G401.6 (cell line): ENCODE results near the gene KIF6.

Experiments used
- FAIRE-seq: peaks from 2 replicates; lab custom pipeline; 2012; peaks lifted over from hg19 to GRCh38; lab: Jason Lieb, UNC

The KIF6 gene

GRCh38 chr6:39420300-39421265 lies 304.6 kb downstream of the KIF6 start:
- no peak for FAIRE-seq

GRCh38 chr6:39419607-39420006 lies 305.6 kb downstream of the KIF6 start:
- FAIRE-seq: no peak

DNA sequence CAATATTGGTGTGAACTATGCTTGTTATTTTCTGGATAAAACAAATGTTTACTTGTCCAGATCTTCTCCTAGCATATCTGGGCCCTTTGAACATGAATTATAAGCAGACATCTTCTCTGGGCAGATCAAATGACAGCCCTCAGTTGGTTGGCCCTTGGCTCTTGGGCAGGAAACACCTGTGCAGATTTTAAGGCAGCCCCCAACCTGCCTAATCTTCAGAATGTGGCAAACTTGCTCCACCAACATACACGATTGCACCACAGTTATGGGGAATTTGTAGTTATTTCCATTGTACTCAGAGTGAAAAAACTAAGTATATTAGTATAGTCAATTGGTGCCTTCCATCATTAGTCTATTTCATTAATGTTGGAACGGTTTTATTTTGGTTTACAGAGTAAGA lies 307.8 kb downstream of the KIF6 start:
- FAIRE-seq: no peak

DNA sequence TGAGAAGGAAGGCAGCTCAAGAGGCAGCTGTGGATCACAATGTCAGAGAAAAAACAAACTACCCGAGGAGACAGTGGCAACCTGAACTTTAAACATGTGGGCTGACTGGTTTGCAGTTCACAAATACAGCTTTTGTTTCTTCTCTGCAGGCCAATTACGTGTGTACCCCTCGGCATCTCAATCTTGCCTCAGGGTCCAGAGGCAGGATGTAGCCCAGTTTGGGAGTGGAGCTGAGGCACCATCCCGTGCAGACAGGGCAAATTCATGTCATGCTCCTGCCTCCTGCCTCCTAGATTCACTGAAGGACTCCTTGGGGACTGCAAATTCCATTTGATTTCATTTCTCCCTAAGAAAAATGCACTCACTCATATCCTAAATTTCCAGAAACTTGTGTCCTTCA lies 308.5 kb downstream of the KIF6 start:
- FAIRE-seq: no peak

DNA sequence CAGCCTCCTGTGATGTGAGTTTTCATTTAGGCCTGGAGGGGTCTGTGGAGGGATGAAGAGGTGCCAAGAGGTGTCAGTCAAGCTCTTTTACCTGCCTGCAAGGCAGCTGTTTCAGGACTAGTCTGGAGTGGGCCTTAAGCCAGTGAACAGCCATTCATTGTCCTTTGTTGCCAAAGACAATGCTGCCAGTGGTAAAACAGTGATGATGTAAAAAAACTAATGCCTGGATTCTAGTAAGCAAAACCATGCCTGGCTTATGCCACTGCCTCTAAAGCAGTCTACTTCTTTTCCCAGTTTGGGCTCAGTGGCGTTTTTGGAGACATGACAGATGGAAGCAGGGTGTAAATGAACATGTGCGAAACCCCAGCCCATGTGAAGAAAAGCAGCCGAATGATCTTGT lies 309.2 kb downstream of the KIF6 start:
- no peak for FAIRE-seq

DNA sequence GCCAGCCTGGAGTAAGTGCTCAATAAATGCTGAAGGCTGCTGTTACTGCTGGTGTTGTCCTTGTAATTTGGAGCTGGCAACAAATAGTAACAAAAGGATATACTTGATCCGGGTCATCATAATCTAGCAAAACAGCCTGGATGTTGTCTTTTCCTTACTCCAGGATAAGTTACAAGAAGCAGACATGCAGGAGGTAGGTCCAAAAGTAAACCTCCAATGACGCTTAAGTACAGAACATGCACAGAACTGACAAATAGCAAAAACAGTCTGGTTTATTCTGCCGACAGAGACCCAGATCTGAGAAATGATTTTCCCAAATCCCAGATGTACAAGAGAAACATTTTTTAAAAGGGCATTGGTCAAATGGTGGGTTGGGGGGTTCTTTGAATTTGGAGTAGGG lies 309.7 kb downstream of the KIF6 start:
- FAIRE-seq: no peak

DNA sequence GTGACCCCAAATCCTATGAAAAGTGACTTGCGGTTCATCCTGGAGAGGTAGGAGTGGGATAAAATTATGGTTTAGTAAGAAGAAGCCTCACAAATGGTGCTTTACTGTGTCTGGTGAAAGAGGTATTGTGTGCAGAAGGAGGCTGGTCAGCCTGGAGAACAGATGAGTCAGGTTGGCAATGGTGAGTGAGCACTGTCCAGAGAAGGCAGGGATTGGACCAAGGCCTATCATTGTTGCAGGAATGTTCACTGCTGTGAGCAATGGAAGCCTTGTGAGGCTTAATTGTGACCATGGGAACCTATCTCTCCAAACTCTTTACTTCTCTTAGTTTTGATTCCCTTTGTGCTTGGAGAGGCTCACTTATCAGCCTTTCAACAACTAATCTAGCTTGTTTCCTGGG lies 313.7 kb downstream of the KIF6 start:
- FAIRE-seq: no peak

DNA sequence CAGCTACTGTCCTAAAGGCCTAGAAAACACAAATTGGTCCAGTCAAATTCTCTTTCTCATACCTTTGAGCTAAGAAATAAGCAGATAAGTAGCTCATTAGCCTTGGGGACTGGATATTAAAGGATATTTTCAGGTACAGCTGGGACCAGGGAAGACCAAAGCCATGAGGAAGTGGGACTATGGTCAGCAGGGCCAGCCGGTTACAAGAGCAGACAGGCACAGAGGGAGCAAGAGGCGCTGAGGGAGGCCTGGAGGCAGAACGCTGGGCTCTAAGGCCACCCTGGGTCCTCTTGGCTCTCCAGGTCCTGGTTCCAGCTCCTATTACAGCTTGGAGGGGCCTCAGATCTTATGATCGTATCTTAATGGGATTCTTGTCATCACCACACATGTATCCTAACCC lies 314.2 kb downstream of the KIF6 start:
- FAIRE-seq: no peak

DNA sequence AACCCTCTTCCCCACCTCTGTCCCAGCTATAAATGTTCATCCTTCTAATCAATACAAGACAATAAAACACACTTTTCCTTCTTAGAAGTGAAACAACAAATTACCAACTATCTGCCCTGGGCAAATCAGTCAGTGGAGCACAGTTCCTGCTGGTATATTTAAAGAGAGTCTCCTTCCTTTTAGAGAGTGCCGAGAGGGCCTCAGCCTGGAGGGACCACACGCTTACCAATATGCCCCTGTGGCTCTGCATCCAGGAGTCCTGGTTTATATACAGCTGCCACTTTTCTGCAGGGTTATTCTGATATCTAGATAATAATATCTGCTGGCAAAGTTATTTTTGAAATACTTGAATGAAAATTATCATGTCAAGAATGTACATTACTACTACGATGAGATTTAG lies 315.3 kb downstream of the KIF6 start:
- no peak for FAIRE-seq

- no peak for FAIRE-seq
These were observed 317.7 kb downstream of the KIF6 start for GRCh38 chr6:39407446-39407993.

DNA sequence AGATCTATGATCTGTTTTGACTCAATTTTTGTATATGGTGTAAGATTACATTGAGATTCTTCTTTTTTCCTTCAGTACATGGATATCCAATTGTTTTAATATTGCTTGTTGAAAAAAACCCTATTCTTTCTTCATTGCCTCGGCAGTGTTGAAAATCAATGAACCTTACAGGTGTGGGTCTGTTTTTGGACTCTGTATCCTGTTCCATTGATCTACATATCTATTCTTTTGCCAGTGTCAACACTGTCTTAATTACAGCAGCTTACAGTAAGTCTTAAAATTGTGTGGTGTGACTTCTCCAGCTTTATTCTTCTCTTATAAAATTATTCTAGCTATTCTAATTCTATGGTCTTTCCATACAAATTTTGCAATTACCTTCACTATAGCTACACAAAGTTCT lies 320.9 kb downstream of the KIF6 start:
- no peak for FAIRE-seq

DNA sequence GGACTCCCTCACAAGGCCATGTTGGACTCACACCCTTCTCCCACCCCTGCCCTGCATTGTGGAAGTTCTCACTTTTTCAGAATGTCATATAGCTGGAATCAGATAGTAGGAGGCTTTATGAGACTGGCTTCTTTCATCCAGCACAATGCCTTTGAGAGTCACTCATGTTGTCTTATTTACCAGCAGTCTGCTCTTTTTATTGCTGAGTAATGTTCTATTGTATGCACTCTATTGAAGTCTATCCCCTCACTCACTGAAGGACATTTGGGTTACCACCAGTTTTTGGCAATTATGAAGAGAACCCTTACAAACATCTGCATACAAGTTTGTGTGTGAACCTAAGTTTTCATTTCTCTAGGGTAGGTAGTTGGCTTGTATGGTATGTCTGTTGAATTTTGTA lies 321.9 kb downstream of the KIF6 start:
- FAIRE-seq: no peak

GRCh38 chr6:39402239-39402751 lies 322.9 kb downstream of the KIF6 start:
- FAIRE-seq: no peak

DNA sequence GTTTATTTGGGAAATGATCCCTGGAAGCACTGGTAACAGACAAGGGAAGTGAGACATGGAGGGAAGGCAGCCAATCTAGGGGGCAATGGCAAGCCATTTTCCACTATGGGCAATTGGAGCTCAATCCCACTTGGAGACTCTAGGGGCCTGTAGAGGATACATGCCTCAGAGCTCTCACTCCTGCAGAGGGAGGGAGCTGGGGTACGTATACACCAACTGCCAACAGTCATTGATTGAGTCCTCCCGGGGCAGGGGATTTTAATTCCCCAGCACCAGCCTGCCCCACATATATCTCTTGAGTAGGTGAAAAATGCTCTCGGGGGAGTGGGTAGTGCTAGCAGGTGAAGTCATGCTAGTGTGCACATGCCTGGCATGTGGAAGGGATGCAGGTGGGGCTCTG lies 323.8 kb downstream of the KIF6 start:
- no peak for FAIRE-seq

DNA sequence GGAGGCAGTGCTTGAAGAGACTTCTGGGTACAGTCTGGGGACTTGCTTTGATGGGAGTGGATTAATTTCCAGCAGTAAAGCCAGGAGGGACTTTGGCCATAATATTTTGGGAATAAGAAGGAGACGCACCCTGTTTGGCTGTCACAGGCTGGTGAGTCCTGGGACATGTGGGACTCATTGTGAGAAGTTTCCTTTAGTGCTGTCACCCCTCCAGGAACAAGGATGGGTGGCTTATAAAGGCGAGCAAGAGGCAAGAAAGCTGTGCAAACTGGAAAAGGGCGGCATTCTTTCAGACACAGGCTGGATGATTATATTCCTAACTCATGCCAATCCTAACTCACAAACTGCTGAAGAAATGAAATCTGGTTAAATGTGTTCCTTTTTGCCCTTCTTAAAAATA lies 325.2 kb downstream of the KIF6 start:
- no peak for FAIRE-seq

DNA sequence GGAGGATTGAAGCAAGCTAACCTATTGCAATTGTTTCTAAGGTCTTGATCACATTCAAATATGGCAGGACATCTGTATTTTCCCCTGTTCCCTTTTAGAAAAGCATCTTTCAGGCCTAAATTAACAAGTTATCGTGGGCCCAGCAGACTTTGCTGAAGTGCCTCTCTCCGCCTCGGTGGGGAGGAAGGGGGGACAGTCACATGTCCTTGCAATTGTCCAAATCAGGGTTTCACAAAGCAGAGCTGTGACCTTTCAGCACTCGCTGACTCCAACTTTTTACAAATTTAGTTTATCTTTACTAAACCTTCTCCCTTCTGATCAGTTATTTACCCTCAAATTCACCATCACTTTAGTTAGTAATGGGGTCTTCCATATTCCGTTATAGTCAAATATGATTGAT lies 328.4 kb downstream of the KIF6 start:
- no peak for FAIRE-seq

- FAIRE-seq: no peak
These were observed 332.1 kb downstream of the KIF6 start for GRCh38 chr6:39393075-39393474.

DNA sequence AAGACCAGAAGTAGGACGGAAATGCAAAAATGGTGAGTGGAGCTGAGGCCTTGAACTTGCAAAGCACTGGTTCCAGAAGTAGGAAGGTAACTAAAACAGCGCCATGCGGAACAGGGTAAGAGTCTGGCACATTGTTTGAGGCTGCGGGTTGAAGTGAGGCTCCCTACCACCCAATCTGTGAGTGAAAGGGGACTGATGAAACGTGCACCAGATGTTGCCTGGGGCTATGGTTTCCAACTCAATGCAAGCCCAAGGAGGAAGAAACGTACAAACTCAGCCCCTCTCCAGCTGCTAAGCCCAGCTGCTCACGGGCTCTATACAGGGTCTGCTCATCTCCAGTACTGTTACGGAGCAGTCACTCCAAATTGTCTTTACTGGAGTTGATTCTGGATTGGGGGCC lies 334.0 kb downstream of the KIF6 start:
- FAIRE-seq: no peak

GRCh38 chr6:39389484-39389767 lies 335.8 kb downstream of the KIF6 start:
- no peak for FAIRE-seq

GRCh38 chr6:39388606-39389483 lies 336.4 kb downstream of the KIF6 start:
- FAIRE-seq: no peak

DNA sequence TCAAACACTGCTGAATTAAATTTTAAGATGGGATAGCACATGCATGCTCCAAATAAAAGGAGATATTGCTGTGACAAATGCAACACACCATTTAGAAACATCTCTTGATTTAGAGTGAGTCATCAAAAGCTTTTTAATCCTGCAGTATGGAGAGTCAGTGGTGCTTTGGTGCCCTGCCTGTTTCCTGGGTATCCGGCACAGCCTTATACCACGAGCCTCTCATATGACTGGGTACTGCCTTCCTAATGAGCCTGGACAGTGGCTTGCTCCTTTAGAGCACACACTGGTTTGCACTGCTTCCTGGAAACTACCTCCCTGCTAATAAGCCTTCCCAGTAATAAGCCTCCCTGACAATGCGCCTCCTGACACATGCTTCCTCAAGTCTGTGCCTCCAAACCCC lies 337.4 kb downstream of the KIF6 start:
- no peak for FAIRE-seq

DNA sequence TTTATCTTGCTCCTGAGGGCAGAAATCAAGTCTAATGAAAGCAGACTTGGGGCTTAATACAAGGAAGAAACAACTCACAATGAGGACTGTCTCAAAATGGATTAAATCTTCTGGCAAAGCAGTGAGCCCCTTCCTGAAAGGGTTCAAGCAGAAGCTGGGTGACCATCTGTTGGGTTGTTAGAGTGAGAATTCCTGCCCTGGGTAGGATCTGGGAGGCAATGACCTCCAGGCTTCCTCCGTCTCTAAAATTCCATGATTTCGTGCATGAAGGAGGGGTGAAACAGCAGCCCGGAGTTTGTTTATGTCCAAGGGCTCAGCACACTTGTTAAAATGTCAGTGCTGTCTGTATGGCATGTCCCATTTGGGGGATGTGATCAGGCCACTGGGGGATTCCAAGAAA lies 338.7 kb downstream of the KIF6 start:
- FAIRE-seq: no peak

GRCh38 chr6:39381550-39382140 lies 343.6 kb downstream of the KIF6 start:
- no peak for FAIRE-seq
